COR-L47 (cell line): ENCODE measurements around the gene TMBIM1.

Experiments used
- DNase-seq: peaks from one replicate; lab custom pipeline; 2025; lab: John Stamatoyannopoulos, UW

TMBIM1 gene

DNA sequence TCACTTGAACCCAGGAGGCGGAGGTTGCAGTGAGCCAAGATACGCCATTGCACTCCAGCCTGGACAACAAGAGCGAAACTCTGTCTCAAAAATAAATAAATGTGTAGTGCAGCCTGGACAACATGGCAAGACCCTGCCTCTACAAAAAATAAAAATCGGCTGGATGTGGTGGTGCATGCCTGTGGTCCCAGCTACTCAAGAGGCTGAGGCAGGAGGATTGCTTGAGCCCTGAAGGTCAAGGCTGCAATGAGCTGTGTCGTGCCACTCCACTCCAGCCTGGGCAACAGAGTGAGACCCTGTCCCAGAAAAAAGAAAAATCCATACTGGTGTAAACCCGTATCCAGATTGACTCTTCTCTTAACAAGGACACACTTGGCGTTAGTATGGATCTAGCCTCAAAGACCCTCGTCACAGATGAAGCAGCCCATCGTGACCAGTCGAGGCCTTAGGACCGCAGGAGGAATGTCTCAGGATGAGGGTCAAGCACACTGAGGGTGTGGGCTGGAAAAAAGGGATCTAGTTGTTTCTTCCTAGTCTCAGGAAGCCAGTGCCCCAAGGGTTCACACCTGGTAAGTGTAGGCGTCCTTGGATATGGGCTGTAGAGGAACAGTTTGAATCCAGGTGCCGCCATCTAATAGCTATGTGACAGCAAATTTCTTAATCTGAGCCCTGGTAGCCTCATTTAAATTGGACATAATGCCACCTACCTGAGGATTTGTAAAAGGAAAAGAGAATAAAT is 35.5 kb downstream of the TMBIM1 start:
- DNase-seq: no peak

DNA sequence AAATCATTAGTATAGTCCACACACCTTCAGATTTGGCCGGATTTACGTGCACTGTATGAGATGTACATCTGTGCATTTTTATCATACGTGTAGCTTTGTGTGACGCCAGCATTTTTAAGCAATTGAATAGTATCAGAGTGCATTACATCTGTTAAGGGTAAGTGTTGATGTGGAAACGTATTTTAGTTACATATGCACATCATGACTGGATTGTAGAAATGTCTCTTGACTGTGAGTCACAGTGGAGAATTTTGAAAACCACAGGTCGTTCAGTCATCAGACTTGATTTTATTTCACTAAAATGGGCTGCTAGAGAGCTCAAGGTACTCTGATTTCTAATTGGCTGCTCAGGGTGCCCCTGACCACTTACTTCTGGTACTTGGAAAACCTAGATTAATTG is 36.9 kb downstream of the TMBIM1 start:
- DNase-seq: no peak

DNA sequence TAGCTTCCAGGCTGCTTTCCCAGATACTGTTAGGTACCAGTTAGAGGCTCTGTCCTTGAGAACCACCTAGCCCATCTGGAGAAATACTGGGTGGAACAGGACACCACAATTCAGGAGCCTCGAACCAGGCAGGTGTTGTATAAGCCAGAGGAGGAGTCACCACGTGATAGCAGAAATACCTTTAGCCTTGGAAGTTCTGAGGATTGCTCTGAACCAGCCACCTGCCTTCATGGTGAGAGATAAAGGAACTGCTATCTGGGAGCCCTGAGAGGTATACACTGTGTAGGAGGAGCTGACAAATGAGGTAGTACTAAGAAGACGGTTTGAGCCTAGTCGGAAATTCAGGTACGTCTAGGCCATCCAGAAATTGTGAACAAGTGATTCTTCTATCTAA is 39.1 kb downstream of the TMBIM1 start:
- no peak for DNase-seq

DNA sequence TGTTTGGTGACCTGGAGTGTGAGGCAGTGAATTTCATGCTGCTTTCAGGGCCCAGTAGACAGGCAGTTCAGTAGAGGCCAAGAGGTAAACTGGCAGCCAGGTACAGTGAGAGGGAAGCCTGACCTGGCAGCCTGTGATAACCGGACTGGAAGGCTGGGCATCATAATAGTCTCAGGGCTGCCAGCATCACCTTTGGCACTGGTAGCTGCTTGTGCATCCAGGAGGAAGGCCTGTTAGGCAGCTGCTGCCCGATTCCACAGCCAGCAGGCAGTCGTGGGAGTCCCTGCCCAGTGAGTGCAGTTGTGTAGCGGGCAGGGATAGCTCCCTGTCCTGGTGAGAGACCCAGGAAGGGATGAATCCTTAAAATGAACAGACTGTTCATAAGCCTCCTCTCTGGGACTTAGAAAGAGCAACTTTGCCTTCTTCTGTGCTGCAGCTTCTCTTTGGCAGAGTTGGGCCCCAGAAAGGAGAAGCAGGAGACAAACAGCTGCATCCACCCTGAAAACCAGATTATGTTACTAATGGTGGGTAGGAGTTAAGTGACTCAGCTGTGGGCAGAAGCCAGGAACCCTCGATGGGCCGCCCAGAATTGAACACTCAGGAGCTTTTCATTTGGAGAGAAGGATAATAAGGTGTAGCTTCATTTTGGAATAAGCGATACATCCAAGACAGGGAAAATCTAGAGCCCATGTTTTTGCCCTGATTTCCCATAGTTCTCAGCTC is 39.6 kb downstream of the TMBIM1 start:
- DNase-seq: no peak

DNA sequence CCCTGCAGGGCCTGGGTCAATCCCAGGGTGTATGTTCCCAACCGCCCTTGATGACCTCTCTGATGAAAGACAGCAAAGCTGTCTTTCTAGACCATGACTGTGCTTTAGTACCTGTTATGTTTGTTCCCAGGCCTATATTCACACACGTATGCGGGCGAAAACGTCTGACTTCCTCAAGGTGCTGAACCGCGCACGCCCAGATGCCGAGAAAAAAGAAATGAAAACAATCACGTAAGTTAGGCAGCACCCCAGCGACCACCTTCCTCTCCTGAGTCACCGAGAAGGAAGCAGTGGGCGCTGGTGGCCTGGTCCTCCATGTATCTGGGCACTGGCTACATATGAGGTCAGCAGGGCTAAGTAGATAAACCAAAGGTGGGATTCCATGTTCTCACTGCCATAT is 42.6 kb downstream of the TMBIM1 start:
- no peak for DNase-seq

DNA sequence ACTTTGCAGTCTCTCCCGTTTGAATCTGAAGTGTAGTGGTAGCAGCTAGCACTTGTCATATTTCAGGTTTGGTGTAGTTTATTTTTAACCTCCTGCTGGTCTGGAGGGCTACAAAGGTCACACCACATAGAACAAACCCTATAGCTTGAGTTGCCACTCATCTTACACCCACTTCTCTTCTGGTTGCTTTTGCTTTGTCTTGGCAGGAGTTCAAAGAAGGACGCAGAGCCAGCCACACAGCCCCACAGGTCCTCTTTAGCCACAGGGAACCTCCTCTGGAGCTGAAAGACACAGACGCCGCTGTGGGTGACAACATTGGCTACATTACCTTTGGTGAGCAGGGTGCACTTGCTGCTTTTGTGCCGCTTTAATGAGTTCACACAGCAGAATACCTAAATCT is 47.1 kb downstream of the TMBIM1 start:
- no peak for DNase-seq

DNA sequence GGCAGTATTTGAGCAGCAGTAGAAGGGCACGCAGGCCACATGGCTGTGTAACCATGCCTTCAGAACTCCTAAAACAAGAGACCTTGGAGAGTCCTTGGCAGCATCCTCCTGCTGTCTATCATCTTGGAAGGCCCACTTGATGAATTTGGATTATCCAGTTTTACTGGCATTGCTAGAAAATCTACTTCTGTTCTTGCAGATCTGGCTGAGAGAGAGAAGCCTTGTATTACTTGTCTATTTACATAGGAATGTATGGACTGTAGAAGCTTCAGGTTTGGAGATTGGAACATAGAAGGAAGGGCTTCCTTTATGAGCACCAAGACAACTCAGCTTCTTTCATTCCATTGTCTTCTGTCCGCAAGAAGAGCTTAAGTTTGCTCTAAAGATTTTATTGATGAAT is 47.6 kb downstream of the TMBIM1 start:
- no peak for DNase-seq

DNA sequence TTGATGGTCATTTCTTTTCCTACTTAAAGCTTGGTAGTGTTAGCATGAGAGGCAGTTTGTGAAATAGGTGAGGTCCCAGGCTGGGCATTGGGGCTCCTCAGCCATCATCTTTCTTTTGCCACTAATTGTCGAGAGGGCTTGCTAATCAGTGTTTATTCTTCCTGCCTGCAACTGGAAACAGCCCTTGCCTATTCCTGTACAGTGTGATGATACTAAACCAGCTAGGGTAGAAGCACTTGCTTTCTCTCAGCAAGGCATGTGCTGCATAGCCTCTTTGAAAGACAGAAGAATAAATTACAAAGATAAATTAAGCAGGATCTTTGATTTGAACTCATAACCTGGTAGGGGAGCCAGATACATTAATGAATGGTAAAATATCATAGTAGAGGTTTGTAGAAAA is 48.1 kb downstream of the TMBIM1 start:
- no peak for DNase-seq

DNA sequence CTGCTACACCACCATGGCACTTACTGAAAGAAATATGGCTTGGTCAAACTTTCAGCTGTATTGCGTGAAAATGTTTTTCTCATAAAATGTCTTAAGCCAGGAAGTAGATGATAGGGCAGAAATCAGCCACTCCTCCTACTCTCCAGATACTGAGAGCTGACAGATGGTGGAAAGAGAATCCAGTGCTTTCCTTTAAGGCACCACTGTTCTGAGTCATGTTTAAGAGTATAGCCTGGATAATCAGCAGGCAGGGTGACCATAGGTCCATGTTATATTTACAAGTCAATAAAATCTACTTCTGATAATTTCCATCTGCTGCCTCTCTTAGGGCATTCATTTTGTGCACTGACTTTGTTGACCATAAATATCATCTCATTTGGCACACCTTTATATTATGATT is 53.4 kb downstream of the TMBIM1 start:
- DNase-seq: no peak

DNA sequence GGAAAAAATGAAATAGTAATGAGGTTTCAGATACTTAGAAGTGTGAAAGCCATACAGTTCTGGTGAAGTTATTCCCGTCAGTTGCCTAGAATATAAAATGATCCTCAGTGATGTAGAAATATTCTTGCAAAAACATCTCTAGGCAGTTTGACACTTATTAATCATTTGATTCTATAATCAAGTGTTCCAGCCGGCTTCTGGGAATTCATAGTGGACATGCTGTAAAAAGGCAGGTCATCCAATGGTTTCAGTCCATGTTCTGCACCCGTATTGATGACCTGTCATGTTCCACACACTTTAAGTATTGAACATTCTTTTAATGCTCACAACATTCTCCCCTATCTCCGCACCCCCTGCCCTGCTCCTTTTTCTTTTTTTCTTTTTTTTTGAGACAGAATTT is 55.5 kb downstream of the TMBIM1 start:
- DNase-seq: no peak

DNA sequence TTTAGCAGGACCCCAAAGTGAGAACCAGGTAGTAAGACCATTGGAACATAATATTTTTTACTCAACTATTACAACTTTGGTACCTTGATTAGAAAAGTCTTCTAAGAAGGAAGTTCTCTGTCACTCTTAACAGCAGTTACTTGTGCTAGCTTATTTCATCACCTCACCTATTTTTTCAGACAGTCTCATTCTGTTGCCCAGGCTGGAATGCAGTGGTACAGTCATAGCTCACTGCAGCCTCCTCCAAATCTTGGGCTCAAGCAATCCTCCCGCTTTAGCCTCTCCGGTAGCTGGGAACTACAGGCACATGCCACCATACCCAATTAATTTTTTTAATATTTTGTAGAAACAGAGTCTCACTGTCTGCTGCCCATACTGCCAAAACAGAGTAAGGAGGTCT is 57.3 kb downstream of the TMBIM1 start:
- no peak for DNase-seq

DNA sequence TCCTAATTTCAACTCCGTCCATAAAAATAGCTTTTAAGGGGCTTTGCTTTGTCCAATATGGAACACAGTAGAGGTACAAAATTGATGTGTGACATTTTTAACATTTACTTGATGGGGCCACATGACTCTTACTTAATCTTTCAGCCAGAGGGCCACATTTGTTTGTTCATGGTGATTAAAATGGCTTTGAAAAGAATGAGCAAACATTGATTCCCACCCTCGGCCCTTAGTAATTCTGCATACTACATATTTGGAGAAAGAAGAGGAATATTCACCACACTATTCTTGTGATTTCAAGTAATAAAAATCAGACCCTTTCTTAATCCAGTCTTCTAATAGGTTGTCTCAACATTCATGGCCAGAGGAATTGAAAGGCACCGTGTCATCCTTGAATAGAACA is 57.8 kb downstream of the TMBIM1 start:
- DNase-seq: no peak

DNA sequence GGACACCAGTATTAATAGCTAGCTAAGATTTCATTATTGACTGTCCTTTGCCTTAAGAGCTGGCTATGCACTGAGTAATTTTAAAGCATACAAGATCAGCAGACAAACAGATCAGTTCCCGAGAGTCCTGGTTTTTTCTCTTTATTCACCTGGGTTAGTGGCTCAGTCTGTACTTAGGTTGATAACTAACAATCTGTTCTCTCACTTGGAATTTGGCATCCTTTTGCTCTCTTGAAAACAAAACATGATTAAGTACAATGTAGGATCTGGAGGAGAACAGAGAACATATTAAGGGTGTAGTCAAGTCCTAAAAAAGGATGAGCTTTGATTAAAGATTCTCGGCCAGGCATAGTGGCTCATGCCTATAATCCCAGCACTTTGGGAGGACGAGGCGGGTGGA is 58.8 kb downstream of the TMBIM1 start:
- DNase-seq: no peak

DNA sequence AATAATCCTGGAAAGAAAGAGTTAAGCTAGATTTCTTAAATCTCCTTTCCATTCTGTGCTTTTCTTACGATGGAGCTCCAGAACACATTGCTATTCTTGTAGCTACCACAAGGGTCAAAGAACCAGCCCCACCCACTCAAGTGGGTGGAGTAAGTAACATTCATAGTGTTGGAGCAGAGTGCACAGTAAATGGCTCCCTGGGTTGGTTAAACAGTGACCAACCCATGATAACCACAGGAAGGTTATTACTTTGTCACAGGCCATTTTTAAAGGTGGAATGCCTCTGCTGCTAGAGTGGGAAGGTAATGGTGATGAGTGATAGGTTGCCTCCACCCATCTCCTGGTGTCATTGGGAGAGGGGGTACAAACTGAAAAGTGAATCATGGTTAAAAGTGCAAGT is 61.4 kb downstream of the TMBIM1 start:
- DNase-seq: no peak

DNA sequence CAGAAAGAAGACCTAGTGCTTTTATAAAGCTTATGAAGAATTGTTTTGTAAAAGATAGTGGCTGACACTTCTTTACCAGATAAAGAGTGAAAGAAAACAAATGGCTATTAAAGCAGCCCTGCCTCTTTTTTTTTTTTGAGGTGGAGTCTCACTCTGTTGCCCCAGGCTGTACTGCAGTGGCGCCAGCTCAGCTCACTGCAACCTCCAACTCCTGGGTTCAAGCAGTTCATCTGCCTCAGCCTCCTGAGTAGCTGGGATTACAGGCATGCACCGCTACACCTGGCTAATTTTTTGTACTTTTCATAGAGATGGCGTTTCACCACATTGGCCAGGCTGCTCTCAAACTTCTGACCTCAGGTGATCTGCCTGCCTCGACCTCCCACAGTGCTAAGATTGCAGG is 62.5 kb downstream of the TMBIM1 start:
- DNase-seq: no peak

DNA sequence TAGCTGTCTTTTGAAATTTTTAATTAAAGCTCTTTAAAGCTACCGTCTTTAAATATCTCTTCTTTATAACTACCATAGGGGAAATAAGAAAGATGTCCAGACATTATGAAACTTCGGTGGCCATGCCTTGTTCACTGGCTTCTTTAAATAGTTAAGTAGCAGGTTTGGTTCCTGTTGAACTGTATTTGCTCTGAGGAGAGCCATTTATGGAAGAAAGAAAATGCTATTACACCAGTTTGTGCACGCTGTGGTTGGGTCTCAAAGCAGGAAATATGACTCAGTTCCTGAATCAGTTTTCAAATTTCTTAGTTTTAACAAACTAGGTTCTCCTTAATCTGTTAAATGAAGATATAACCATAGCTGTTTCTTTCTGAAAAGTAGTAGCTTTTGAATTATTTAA is 63.1 kb downstream of the TMBIM1 start:
- no peak for DNase-seq

DNA sequence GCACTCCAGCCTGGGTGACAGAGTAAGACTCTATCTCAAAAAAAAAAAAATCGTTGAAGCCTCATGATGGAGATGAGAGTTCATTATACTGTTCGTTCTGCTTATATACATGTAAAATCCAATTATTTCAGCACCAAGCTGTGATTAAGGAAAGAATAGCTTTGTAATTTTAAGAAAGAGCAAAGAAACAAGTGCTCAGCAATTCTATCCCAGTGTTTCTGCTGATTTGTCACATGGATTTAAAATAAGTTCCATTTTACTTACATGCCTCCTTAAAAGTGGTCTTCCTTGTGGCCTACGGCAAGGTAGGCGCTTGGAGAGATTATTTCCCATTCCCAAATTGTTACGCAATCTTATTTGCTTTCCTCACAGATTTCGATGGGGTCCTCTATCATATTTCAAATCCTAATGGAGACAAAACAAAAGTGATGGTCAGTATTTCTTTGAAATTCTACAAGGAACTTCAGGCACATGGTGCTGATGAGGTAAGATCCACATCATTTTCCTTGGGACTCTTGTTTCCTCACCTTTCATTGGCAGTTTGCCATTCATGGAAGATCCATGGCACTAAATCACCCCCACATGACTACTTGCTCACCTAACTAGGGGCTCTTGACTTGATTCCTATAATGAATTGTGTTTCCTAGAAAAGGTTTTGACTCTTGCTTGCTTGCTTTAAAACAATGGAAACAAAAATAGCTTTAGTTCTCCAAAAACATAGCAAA is 63.8 kb downstream of the TMBIM1 start:
- no peak for DNase-seq

DNA sequence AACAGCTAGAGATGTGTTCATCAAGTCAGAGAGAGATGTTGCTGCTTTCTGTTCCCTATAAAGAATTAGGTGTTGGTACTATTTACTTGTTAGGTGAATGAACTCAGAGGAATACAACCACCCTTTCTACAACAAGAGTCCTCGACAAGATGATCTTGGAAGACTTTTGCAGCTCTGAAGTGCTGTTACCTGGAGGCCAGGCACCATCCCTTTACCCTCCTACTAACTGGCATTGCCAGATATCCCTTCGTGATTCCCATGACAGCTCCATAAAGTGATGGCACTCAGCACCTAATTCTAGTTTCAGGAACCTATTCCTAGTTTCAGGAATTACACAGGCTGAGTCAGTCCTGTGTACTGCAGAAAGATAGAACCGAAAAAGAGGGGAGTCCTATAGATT is 65.4 kb downstream of the TMBIM1 start:
- DNase-seq: no peak
